RPMI7951 (cell line): ENCODE results near the gene MRM2. TPM values are rescaled to one million over a fixed set of nuclear protein-coding genes. Genes with fewer than 3 reads are reported as not detected.
A peak's percentile ranks its signal among the peaks of the same experiment; 100 is the strongest.

ENCODE experiments used
- DNase-seq: peaks from one replicate; pipeline ENCODE4 v3.0.0-alpha.2; 2012; ENCODE audit warnings: low read depth
- total RNA-seq: library from RNA; depleted of rRNA; stranded (reverse); fragments of >200 nt; shearing (Covaris generic); gene quantifications from 2 replicates; pipeline ENCODE4 v1.2.3, GENCODE V29; 2014

The MRM2 gene
- total RNA-seq, 1 experiment from 2014 or later: 36.8 TPM

DNA sequence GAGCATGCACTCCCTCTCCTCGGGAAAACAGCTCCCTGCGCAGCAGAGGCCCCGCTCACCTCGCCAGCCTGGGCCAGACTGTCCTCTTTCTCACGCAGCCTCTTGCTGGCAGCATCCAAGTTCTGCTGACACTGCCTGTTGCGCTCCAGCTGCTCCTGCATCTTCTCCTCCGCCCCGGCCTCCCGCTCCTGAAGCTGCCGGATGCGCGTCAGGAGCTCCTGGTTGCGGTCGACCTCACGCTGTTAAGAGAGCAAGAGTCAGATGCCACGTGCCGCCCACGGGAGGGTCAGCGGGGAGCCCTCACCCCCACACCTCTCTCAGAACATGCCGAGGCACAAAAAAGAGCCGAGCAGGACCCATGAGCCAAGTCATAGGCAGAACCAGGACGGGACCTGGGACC lies 19.5 kb downstream of the MRM2 start:
- DNase-seq: no peak

DNA sequence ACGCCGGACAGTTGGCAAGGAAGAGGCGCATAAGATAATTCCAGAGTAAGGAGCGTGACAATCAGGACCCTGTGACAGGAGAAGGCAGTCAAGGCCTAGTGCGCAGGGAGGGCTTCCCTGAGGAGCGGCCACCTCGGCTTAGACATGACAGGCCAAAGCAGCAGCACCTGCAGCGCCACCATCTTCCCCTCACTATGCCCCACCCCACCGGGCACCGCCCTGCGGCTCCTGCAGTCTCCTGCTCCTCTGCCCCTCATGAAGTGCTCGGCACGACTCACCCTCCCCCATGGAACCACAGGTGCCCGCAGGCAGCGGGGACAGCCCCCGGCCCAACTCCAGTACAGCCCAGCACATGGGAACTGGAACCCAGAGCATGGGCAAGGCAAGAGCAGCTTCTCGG lies 21.1 kb downstream of the MRM2 start:
- DNase-seq: no peak

DNA sequence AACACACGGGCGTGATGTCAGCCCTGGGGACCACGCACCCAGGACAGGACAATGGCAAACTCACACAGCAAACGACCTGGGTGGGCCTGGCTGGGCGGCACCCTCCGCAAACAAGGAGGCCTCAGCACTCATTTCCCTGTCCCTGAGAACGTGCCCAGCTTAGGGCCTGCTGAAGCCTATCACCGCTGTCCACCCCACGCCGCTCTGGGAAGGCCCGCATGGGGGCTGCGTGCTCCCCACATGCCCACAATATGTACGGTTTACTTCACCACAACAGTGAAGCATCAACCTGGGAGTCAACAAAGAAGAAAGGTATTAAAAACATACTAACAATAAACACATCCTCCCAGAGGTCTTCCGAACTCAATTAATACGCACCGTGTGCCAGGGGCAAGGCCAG lies 21.5 kb downstream of the MRM2 start:
- DNase-seq: no peak

DNA sequence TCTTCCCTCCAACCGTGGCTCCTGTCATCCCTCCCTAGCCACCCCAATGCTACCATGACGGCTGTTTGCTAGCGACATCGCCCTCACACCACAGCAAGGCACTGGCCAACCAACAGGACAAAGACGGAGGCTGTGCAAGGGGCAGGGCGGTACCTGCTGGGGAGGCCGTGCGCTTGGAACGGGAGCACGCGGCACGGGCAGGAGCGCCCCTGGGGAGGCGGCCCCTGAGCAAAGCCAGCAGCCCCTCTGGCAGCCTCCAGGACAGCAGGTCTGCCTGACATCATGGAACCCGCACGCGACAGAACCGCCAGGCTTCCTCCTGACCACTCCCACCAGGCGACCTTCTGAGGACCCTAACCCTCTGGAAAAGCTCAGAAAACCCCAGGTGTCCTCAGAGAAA lies 22.0 kb downstream of the MRM2 start:
- no peak for DNase-seq

DNA sequence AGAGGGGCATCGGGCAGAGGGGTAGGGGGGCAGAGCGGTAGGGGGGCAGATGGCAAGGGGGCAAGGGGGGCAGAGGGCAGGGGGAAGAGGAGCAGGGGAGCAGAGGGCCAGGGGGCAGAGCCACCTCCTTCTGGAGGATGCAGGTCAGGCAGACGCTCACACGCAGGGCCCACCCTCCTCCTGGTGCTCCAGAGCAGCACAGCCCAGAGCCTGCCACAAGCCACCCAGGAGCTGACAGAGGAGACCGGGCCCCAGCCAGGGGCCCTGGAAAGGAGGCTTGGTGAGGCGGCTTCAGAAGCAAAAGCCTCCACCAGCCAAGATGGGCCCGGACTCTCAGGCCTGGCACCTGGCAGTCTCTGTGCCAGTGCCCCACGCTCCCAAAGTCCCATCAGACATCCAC lies 22.4 kb downstream of the MRM2 start:
- no peak for DNase-seq

DNA sequence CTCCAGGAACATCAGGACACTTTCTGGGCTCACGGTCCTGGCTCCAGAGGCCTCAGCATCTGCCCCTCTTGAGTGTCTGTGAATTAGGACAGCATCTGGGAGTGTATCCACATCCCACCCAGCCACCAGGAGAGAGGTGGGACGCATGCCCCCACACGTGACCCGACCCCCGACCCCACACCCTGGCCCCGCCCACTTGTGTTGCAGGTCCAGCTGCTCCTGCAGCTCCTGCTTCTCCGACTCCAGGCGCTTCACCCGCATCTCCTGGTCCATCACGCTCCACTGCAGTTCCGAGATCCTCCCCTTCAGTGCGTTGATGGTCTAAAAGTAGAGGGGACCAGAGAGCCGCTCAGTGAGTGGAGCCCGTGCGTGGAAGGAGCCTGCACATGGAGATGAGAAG lies 22.9 kb downstream of the MRM2 start:
- no peak for DNase-seq

DNA sequence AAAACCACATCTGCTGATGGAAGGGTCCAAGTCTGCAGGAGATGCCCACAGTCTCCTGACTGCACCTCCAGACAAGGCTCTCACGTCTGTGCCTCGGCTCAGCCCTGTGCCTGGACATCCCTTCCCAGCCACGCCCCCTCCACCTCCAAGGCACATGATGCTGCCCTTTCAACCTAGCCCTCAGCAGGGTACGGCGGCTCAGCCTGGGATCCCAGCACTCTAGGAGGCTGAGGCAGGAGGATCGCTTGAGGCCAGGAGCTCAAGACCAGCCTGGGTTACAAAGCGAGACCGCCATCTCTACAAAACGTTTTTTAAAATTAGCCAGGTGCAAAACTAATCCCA lies 23.6 kb downstream of the MRM2 start:
- DNase-seq: no peak

DNA sequence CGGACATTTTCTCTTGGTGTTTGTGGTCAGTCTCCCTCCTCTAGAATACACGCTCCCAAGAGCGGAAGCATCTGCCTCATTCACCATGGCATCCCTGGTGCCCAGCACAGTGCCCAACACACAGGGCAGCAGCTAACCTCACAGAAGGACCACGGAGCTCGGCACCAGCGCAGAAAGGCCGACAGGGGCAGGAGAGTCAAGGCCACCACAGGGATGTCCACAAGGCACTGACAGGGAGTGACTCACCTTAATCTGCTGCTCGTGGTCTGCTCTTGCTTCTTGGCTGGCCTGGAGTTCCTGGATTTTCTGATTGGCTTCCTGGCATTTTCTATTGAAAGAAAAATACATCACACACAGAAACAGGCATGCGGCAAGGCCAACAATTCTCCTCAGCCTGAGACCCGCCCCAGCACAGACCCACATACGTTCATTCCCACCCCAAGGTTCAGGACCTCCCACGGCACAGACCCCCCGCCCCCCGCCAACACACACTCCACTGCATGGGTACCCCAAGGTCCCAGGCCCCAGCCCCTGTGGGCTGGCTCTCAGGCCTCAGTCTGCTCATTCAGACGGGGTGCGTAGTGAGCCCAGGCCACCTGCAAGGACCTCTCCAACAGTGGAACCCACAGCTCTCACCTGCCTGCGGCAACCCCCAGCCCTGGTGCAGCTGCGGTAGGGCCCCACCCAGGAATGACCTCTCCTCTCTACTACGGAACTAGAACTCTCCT lies 24.1 kb downstream of the MRM2 start:
- peak; percentile 29 for DNase-seq

DNA sequence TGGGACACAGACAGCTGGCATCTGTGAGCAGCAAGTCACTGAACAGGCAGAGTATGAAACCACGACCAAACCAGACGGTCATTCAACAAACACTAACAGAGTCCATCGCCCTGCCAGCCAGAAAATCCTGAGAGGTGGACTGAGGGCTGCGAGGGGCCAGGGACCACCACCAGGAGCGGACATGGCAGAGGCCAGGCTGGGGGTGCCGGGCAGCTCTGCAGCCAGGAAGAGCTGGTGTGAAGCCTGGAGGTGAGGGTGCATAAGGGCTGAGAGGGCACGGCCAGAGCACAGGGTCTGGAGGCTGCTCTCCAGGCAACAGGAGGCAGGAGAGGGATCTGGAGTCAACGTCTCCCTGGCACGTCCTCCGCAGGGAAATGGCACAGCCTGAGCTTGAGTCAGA lies 24.8 kb downstream of the MRM2 start:
- no peak for DNase-seq

DNA sequence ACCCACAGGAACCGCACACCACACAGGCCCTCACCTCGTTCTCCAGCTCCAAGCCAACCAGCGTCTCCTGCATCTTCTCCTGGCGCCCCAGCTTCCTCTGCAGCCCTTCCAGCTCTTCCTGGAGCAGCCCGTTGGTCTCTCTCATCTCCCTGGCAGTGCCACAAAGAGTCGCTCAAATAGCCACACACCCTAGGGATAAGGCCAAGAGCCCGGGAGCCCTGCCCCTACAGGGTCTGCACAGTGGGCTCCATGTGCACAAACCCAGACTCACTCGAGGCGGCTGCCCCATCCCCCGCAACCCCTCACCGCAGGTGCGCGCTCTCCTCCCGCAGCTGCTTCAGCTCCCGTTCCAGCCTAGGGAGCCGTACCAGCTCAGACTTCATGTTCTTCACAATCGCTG lies 26.2 kb downstream of the MRM2 start:
- no peak for DNase-seq

DNA sequence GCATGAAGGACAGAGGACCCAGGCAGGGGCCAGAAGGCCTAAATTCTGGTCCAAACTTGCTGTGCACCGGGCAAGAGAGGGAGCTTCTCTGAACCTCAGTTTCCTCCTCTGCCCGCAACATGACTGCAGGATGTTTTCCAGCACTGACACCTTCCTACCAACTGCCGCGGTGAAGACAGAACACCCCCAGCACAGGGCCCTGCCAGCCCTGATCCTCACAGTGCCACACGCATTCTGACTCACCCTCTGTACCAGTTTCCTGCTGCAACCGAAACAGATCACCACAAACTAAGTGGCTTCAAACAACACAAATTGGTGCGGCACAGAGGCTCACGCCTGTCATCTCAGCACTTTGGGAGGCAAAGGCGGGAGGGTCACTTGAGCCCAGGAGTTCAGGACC lies 27.4 kb downstream of the MRM2 start:
- DNase-seq: no peak

DNA sequence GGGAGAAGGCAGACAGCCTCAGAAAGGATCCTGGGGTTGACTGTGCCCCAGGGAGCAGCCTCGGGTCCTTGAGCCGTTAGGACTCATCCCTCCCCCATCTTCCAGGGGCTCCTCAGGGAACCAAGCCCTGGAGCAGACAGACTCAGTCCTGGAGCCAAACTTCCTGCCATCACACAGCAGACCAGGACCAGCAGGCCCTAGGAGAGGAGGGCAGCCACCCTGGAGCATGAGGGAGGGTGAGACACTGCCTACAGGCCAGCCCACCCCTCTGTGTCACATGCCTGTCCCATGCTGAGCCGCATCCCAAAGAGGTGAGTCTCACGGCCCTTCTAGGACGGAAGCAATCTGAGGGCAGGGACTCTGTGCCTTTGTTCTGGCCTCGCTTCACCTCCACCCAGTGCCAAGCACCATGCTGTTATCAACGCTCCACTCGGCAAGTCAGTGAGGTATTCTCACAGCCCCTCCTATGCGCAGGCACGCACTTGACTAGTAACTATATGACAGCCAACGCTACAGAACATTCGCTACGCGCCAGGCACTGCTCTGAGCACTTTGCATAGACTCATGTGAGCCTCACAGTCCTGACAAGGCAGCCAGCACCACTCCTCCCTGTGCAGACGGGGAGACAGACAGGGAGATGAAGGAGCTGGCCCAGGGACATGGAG lies 28.3 kb downstream of the MRM2 start:
- no peak for DNase-seq

DNA sequence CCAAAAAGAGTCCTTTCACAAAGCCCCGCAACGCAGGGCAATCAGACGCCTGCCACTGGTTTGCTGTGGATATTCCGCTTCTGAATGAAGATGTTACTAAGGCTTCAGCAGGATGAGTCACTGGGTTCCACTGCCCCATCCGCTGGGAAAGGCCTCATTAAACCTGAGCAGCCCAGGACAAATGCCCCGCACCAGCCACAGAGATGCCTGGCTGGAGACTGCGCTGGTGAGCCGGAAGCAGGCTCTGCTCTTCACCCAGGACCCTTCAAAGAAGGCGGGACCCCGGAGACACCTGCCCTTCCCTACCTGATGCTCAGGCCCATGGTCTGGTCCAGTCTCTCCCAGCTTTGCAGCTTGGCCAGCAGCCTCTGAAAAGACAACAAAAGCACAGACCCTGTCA lies 29.1 kb downstream of the MRM2 start:
- DNase-seq: no peak

DNA sequence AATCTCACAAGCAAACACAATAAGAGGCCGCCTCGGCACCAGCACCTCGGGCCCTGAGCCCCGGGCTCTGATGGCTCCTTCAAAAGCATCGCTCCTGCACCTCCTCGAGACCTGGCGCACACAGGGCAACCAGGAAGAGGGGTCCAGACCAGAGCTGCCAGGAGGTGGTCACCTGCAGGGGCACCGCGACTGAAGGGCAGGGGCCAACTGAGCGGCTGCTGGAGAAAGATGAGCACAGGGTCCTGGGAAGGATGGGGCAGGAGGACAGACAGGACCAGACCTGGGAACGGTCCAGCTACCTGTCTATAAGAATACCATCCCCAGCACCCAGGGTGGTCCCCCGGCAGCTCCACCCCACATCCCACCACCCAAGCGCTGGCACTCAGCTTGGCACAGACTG lies 30.1 kb downstream of the MRM2 start:
- DNase-seq: no peak

DNA sequence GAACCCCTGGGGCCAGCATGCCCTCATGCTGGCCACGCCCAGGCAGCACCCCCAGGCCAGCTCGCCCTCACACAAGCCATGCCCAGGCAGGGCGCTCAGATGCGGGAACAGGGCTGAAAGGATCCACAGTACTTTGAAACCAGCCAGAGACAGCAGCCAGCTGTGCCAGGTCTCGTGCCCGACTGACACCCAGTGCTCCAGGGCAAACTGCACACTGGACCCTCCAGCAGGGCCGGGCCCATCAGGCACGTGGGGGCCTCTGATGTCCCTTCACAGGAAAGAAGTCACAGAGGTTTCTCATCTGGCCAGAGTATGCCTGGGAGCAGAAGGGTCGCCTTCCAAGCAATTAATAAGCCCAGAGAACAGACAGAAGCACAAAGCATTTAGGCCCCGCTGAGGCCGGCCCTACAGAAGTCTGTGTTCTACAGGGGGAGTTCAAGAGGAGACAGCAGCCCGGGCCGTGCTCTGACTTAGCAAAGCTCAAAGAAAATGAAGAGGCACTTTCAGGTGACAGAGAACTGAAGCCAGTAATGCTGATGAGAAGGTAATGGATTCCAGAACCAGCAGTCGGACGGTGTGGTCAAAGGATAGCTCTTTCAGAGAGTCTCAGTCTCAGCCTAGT lies 30.6 kb downstream of the MRM2 start:
- DNase-seq: no peak

DNA sequence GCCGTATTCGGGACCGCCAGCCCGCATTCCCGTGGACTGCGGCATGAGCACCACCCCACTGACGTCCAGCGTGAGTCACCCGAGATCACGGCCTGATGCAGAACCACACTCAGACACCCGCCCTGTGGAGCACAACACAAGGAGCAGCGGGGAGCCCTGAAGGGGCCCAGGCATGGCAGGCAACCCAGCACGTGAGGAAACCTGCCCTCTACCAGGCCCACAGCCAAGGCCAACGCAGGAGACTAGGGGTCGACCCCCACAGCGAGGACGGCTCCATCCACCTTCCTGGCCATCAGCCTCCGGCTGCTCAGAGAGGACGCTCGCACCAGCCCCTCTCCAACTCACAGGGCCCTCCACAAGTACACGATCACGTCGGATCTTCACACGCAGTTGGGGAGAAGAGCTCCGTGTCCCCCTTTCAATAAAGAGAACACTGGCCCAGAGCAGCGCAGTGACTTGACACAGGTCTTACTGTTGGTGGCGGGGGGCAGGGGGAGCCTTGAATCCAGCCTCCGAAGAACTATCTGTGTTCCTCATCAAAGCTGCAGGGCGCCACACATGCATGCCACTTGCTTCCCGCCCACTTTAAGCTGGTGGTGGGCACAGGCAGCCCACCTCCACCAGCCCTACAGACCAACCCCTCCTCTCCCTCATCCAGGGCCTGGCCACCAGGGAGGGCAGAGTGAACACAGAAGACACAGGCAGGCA lies 31.3 kb downstream of the MRM2 start:
- DNase-seq: no peak

DNA sequence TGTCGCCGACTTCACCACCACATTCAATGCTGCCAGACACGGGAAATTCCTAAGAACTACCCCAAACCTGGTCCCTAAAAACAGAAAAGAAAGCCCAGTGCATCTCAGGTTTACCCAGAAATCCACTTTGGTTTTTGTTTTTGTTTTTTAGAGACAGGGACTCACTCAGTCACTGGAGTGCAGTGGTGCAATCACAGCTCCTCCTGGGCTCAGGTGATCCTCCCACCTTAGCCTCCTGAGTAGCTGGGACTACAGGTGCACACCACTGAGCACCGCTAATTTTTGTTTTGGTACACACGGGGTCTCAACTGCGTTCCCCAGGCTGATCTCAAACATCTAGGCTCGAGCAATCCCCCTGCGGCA lies 32.1 kb downstream of the MRM2 start:
- no peak for DNase-seq

DNA sequence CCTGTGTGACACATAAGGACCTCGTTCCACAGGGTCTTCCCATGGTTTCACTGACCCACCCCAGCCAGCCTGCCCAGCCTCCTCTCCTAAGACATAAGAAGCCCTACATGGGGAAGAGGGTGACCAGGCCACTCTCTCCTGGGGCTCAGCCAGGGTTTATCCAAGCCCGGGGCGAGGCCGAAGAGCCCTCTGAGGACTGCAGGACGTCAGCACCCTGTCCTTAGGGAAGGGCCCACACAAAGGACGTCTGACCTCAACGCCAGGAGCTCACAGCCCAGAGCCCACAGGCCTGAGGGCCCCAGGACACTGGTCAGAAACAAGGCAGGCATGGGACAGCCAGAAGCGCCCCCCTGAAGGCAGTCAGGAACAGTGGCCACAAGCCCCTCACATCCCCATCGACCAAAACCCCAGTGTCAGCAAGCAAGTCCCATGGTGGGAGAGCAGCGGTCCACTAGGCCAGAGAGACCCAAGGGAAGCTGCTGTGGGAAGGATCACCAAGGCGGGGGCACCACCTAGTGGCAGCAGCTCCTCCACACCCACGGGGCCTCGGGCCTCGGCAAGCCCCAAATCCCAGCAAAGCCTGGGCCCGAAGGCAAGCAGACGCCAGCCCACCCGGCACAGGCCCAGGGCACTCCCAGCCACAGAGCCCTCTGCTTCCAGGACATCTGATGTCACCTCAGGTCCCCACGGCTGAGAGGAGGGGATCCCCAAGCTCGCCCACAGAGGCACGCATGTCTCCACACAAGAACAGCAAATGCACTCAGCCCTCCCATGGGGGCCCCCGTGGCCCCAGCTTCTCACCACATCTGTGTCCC lies 32.7 kb downstream of the MRM2 start:
- DNase-seq: peak; percentile 57

DNA sequence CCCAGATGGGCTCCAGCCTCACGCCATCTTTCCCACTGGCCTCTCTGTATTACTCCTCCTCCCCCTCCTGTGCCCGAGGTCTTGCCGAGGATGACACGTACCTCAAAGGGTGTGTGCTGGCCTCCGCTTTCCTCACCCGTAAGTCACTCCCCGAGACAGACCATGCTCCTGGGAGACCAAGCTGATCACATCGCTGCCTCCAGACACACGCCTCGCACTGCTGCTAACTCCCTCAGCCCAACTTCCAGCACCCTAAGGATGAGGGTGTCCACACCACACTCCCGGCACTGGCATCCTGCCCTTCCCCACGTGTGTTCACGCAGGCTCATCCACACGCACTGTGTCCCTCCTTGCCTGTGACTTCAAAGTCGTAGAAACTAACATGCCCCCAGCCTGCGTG lies 33.3 kb downstream of the MRM2 start:
- DNase-seq: no peak

DNA sequence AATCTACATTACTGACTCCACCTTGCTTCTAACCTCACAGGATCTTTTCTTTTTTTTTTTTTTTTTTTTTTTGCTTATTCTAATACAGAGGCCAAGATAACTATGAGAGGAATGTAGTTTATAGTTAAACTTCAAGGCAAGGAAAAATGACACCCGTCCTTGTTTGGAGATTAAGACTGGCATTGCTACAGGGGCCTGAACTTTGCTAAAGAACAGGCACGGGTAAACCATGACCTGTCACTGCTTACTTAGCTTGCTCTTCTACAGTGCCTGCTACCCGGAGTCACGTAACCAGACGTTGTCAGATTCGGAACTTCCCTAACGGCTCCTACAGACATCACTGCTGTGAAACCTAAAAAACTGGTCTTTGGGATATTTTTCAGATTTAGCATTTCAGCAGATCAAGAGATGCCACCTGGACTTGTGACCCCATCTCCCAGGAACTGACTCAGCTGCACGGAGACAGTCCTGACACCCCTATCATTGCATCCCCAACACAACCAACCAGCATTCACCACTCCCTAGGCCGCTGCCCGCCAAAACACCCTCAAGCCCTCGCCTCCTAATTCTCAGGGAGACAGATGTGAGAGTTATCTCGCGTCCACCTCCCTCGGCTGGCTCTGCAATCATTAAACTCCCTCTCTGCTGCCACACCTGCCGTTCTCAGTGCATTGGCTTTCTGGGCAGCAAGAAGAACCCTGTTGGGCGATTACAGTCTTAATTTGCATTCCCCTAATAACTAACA lies 36.8 kb downstream of the MRM2 start:
- no peak for DNase-seq

DNA sequence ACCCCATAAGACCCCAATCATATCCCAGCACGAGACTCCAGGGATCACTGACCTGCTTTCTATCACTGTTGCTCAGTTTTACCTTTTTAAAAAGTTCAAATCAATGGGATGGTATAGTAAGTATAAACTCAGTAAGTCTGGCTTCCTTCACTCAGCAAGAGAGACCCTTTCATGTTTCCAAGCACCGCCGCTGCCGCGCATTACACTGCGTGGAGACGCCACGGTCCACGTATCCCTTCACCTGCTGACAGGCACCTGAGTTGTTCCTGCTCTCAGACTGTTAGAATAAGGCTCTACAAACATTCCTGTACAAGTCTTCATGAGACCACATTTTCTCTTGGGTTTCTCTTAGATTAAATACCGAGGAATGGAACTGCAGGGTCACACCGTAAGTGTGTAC lies 37.6 kb downstream of the MRM2 start:
- DNase-seq: no peak
